Adrenal gland (tissue), 5 donors: ENCODE measurements around the gene RCAN3.

Experiments used
- CTCF ChIP-seq, 6 experiments: fragments of 450-650 bp in 4 of 6; fragments of 200-600 bp in 2 of 6; sonication (generic) in 1 of 6; IDR thresholded peaks; 1 replicate in 5 of 6; 2 replicates in 1 of 6; pipeline versions ENCODE4 v1.5.1 to v1.8.0; 2016 to 2021; ENCODE audit warnings: antibody characterized with exemption in 6 of 6, mild to moderate bottlenecking in 2 of 6, moderate library complexity in 1 of 6
- POLR2A ChIP-seq, 2 donors: fragments of 450-650 bp; IDR thresholded peaks; one replicate each; pipeline ENCODE4 v1.6.1; 2017; ENCODE audit warnings: antibody characterized with exemption in 2 of 2, mild to moderate bottlenecking in 2 of 2, moderate library complexity in 1 of 2
- donor health status: DM: no; HTN: no; CAD: no.

DNA sequence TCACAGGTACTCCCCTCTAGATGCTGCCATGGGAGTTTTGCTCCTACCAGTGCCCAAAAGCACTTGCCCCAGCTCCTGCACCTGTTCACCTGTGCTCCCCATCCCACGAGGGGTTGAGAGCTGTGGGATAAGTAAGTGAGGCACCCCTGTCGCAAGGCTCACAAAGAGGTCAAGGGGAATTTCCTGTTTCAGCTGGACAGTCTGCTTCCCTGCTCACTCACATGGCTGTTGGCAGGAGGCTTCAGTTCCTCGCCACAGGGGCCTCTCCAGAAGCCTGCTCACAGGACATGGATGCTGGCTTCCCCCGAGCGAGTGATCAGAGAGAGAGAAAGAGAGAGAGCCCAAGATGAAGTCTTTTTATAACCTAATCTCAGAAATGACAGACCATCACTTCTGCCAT lies 44.6 kb downstream of the RCAN3 start:
- TF ChIP-seq CTCF (IDR thresholded peaks at IDR 0.05): no peak
- TF ChIP-seq POLR2A (IDR thresholded peaks at IDR 0.05): no peak
